ENCODE results near the gene MRPL18. TPM values are rescaled to one million over a fixed set of nuclear protein-coding genes. Genes with fewer than 3 reads are reported as not detected.

Gene MRPL18
- total RNA-seq, 1 donor from 2014 or later: 59.3 TPM

DNA sequence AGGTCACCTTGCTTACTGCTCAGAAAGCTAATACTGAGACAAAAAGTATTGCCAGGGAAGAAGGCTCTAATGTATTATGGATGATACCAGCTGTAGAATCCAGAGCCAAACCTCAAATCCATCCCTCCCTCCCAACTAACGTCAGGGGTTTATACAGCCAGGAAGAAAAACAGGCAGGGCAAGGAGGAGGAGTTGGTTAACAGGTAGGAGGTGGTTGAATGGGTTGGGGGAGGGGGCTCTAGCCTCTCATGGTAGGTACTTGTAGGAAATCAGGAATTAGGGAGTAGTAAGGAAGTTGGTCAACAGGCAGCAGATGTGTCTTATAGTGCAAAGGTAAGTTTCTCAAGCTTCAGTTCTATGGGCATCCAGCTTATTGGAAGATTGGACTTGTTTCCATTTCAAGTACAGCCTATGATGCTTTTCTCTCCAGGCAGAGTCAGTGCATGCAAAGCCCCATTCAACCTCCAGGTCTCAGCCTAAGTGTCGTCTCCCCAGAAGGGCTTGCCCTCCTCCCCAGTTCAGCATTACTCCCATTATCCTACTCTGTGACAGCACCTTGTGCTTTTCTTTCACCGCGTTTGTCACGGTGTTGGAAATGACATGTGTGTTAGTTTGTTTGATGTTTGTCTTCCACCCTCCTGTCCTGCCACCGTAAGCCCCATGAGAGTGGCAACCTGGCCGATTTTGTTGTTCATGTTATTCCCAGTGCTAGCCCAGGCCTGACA, 47.9 kb downstream of the MRPL18 start:
- DNase-seq (ENCODE audit: low spot score): peak; percentile 81

- DNase-seq (ENCODE audit: low spot score): no peak
Observed at GRCh38 chr6:159842035-159842434, 51.8 kb downstream of the MRPL18 start.

GRCh38 chr6:159844737-159845645, 54.7 kb downstream of the MRPL18 start:
- no peak for DNase-seq (ENCODE audit: low spot score)

Other genes with a start within 250 kb of the MRPL18 start
- gene SOD2, start 97.2 kb upstream of the MRPL18 start, total RNA-seq: 1,141 TPM
- gene WTAP, start 63.0 kb upstream of the MRPL18 start, total RNA-seq: 82.8 TPM
- gene ACAT2, start 28.4 kb upstream of the MRPL18 start, total RNA-seq: 11.1 TPM
- 170 TPM for gene TCP1, start 865 bp upstream of the MRPL18 start, total RNA-seq
- gene PNLDC1, start 9.8 kb downstream of the MRPL18 start, total RNA-seq: not detected
- gene MAS1, start 100.5 kb downstream of the MRPL18 start, total RNA-seq: not detected
- gene IGF2R, start 178.6 kb downstream of the MRPL18 start, total RNA-seq: 111 TPM